Measurements from ENCODE around the gene JSRP1.
"Not testable (repeated sequence)": the region's sequence is repeated elsewhere in the genome, so short reads cannot be mapped to it uniquely, and the experiment has no call there.

Gene JSRP1

DNA sequence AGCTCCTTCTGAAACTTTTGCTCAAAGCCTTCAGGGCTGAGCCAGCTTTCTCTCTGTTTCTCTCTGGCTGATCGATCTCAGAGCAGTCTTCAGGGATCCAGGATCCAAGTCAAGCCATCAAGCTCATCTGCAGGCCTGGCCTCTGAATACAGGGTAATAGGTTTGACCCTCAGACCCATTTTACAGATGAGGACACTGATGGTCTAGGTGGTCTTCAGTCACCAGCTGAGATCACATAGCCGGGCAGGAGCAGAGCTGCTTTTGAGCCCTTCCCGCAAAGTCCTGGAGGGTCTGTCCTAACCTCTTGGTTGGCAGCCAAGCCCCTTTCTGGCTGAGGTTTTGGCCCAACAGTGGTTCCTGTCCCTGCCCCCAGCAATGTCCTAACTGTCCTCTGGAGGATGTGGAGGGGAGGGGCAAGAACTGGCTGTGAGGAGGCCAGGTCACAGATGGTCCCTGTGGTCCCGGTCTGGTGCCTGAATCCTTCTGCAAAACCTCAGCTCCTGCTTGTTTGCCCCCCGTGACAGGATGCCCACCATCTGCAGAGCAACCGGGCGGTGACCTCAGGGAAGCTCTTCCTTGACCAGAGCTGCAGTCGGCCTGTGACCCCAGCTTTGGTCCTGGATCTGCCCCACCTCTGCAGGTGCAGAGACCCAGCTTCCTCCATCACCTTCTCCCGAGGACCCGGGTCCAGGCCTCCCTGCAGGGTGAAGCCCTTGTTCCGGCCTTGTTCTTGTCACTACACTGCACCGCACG, 31.5 kb upstream of the JSRP1 start:
- H3K9me3 ChIP-seq (replicated peaks in 1 of 11), result no peaks in the 10 kb centered on the region
- H4K20me1 ChIP-seq, result peaks cover 11 to 76% (median 22%) of the 10 kb centered on the region in 11 experiments; a peak in 18 of 22 replicates
- peak overlapping the region in 9 of 11 experiments; percentile 89 to 94 (median 92); a peak in 18 of 22 replicates for H3K9ac ChIP-seq
- no peak for TF ChIP-seq Cebpa-rat (IDR thresholded peaks at IDR 0.05)
- H3K4me2 ChIP-seq, result peak overlapping the region; percentile 95 to 100 (median 98)
- H3K36me3 ChIP-seq, result peaks cover 0 to 23% (median 13%) of the 10 kb centered on the region in 11 experiments; a peak in 15 of 22 replicates
- peaks cover 58 to 93% (median 82%) of the 10 kb centered on the region in 10 experiments for H3K4me1 ChIP-seq
- H3K27ac ChIP-seq, result peak overlapping the region in 9 of 11 experiments; percentile 94 to 99 (median 97); a peak in 19 of 22 replicates
- H3K4me3 ChIP-seq, result peak overlapping the region in 7 of 10 experiments; percentile 3 to 86 (median 39); a peak in 9 of 20 replicates
- H3K27me3 ChIP-seq, result peaks cover 0 to 30% (median 0%) of the 10 kb centered on the region in 11 experiments; a peak in 4 of 22 replicates

- TF ChIP-seq Cebpa-rat (IDR thresholded peaks at IDR 0.05), result no peak
- H3K4me3 ChIP-seq, result no peak overlapping the region
- H4K20me1 ChIP-seq, result peaks cover 3 to 76% (median 10%) of the 10 kb centered on the region in 11 experiments; a peak in 18 of 22 replicates
- H3K9me3 ChIP-seq (replicated peaks in 1 of 11), result no peaks in the 10 kb centered on the region
- peaks cover 58 to 93% (median 82%) of the 10 kb centered on the region in 10 experiments for H3K4me1 ChIP-seq
- H3K4me2 ChIP-seq, result peak overlapping the region; percentile 24 to 100 (median 98)
- H3K9ac ChIP-seq, result peak overlapping the region in 7 of 11 experiments; percentile 1 to 56 (median 21); a peak in 9 of 22 replicates
- H3K36me3 ChIP-seq, result peaks cover 0 to 11% (median 2%) of the 10 kb centered on the region in 11 experiments; a peak in 10 of 22 replicates
- H3K27ac ChIP-seq, result peak overlapping the region in 7 of 11 experiments; percentile 21 to 99 (median 53); a peak in 11 of 22 replicates
- H3K27me3 ChIP-seq, result peaks cover 0 to 26% (median 0%) of the 10 kb centered on the region in 11 experiments; a peak in 4 of 22 replicates
Observed at GRCh38 chr19:2286402-2287140, 30.4 kb upstream of the JSRP1 start.

DNA sequence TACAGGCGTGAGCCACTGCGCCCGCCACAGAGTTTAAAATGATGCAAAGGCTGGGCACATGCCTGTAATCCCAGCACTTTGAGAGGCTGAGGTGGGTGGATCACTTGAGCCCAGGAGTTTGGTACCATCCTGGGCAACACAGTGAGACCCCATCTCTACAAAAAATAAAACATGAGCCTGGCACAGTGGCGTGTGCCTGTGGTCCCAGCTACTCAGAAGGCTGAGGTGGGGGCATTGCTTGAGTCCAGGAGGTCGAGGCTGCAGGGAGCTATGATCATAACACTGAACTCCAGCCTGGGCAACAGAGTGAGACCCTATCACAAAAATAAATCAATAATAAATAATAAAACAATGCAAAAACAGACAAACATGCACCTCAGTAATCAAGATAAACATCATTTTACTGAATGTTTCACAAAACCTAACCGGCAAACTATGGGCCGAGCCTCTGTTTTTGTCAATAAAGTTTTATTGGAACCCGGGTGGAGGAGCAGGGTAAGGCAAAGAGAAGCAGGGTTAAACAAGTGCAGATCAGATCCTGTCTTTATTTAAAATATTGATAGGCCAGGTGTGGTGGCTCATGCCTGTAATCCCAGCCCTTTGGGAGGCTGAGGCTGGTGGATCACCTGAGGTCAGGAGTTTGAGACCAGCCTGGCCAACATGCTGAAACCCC, 27.8 kb upstream of the JSRP1 start:
- no peak overlapping the region for H3K4me3 ChIP-seq
- peaks cover 0 to 82% (median 8%) of the 10 kb centered on the region in 11 experiments; a peak in 9 of 22 replicates for H4K20me1 ChIP-seq
- no peaks in the 10 kb centered on the region for H3K9me3 ChIP-seq (replicated peaks in 1 of 11)
- no peaks in the 10 kb centered on the region for H3K36me3 ChIP-seq
- H3K4me1 ChIP-seq, result peaks cover 54 to 92% (median 85%) of the 10 kb centered on the region in 10 experiments
- no peak overlapping the region for H3K9ac ChIP-seq
- H3K27me3 ChIP-seq, result peaks cover 0 to 15% (median 0%) of the 10 kb centered on the region in 11 experiments; a peak in 2 of 22 replicates
- no peak for TF ChIP-seq Cebpa-rat (IDR thresholded peaks at IDR 0.05)
- peak overlapping the region in 7 of 11 experiments; percentile 95 to 98 (median 97); a peak in 6 of 22 replicates for H3K4me2 ChIP-seq
- H3K27ac ChIP-seq, result no peak overlapping the region

- H3K4me1 ChIP-seq, result peaks cover 43 to 91% (median 84%) of the 10 kb centered on the region in 10 experiments
- peaks cover 0 to 9% (median 0%) of the 10 kb centered on the region in 11 experiments; a peak in 1 of 22 replicates for H3K27me3 ChIP-seq
- H3K36me3 ChIP-seq, result no peaks in the 10 kb centered on the region
- peak overlapping the region in 8 of 11 experiments; percentile 63 to 83 (median 75); a peak in 13 of 22 replicates for H3K27ac ChIP-seq
- no peak for TF ChIP-seq Cebpa-rat (IDR thresholded peaks at IDR 0.05)
- H4K20me1 ChIP-seq, result peaks cover 0 to 87% (median 16%) of the 10 kb centered on the region in 11 experiments; a peak in 13 of 22 replicates
- peak overlapping the region; percentile 84 to 99 (median 97) for H3K4me2 ChIP-seq
- H3K4me3 ChIP-seq, result peak overlapping the region in 9 of 10 experiments; percentile 7 to 71 (median 53); a peak in 13 of 20 replicates
- no peaks in the 10 kb centered on the region for H3K9me3 ChIP-seq (replicated peaks in 1 of 11)
- peak overlapping the region in 9 of 11 experiments; percentile 58 to 76 (median 68); a peak in 13 of 22 replicates for H3K9ac ChIP-seq
Observed at GRCh38 chr19:2282862-2283237, 26.6 kb upstream of the JSRP1 start.

GRCh38 chr19:2282062-2282861, 26.0 kb upstream of the JSRP1 start, which contains the start of gene PEAK3:
Gene PEAK3 (minus strand): TSS chr19:2282175. CDS start chr19:2280931, 1,244 bp downstream.
- Histone ChIP-seq H3K4me3 (peak within 1 kb of the TSS; percentile 7 to 71 (median 52); a peak in 19 of 20 replicates), H3K9ac (peak within 1 kb of the TSS; percentile 58 to 76 (median 70)), H3K27me3 (0 out of 22 replicates have a peak, but pooled peaks cover 0 to 3% (median 0%) of the 10 kb centered on the region in 11 experiments), H3K4me1 (peaks cover 37 to 91% (median 83%) of the 10 kb centered on the region in 10 experiments), H3K36me3 (peaks cover 0 to 2% (median under 1%) of the 10 kb centered on the region in 11 experiments; a peak in 6 of 22 replicates), H3K9me3 (replicated peaks in 1 of 11) (no peaks in the 10 kb centered on the region), H4K20me1 (peaks cover 0 to 87% (median 17%) of the 10 kb centered on the region in 11 experiments; a peak in 16 of 22 replicates), H3K4me2 (peak within 1 kb of the TSS; percentile 84 to 99 (median 97)), H3K27ac (peak within 1 kb of the TSS; percentile 50 to 83 (median 71); a peak in 20 of 22 replicates)
- TF ChIP-seq Cebpa-rat (IDR thresholded peaks at IDR 0.05), result 0 out of 22 replicates have a peak, but pooled peaks of 1 of the 11 experiments have one; percentile 11

GRCh38 chr19:2281265-2282061, 25.2 kb upstream of the JSRP1 start:
- H3K9ac ChIP-seq, result peak overlapping the region; percentile 58 to 76 (median 70)
- not testable (repeated sequence) for H3K9me3 ChIP-seq (replicated peaks in 1 of 11); H3K27me3 ChIP-seq
- peak overlapping the region; percentile 50 to 83 (median 71); a peak in 20 of 22 replicates for H3K27ac ChIP-seq
- H3K4me2 ChIP-seq, result peak overlapping the region; percentile 84 to 99 (median 97)
- H3K4me3 ChIP-seq, result peak overlapping the region; percentile 7 to 71 (median 52); a peak in 19 of 20 replicates
- H3K4me1 ChIP-seq, result peaks cover 38 to 91% (median 83%) of the 10 kb centered on the region in 10 experiments
- peaks cover 1 to 10% (median 9%) of the 10 kb centered on the region in 11 experiments; a peak in 18 of 22 replicates for H3K36me3 ChIP-seq
- peaks cover 3 to 89% (median 25%) of the 10 kb centered on the region in 11 experiments for H4K20me1 ChIP-seq
